Neural progenitor cell (in vitro differentiated cells): ENCODE measurements around the gene AP2A2.

Experiments
- EZH2phosphoT487 ChIP-seq: fragments of 200-600 bp; sonication (generic); IDR thresholded peaks from 2 replicates; pipeline ENCODE4 v1.6.1; 2017; ENCODE audit warnings: antibody characterized with exemption
- TF ChIP-seq, protein P1 (sequence below): fragments of 200-600 bp; sonication (generic); IDR thresholded peaks from 2 replicates; pipeline ENCODE4 v1.5.1; 2017; ENCODE audit warnings: antibody characterized with exemption, mild to moderate bottlenecking

DNA sequence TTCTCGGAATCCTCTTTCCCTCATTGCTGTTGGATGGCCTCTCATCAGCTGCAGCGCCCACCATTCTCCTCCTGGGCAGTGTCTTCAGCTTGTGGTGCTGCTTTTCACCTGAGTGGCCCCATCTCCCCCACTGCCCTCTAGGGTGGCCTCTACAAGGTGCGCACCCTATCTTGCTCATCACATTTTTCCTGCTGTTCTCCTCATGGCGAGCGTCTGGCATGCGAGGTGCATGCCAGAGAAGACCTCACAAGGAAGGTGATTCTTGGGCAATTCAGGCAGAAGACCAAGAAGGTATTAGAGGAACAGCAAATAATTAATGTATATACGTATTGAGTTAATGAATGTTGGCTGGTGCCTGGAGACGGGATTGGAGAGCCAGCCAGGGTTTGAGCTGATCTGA is 3.1 kb downstream of the AP2A2 start:
- TF ChIP-seq, protein P1, sequence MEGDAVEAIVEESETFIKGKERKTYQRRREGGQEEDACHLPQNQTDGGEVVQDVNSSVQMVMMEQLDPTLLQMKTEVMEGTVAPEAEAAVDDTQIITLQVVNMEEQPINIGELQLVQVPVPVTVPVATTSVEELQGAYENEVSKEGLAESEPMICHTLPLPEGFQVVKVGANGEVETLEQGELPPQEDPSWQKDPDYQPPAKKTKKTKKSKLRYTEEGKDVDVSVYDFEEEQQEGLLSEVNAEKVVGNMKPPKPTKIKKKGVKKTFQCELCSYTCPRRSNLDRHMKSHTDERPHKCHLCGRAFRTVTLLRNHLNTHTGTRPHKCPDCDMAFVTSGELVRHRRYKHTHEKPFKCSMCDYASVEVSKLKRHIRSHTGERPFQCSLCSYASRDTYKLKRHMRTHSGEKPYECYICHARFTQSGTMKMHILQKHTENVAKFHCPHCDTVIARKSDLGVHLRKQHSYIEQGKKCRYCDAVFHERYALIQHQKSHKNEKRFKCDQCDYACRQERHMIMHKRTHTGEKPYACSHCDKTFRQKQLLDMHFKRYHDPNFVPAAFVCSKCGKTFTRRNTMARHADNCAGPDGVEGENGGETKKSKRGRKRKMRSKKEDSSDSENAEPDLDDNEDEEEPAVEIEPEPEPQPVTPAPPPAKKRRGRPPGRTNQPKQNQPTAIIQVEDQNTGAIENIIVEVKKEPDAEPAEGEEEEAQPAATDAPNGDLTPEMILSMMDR: no peak
- TF ChIP-seq EZH2phosphoT487: no peak
